ELF-1 (cell line): ENCODE results near the gene PICALM.
"Not testable (repeated sequence)": the region's sequence is repeated elsewhere in the genome, so short reads cannot be mapped to it uniquely, and the experiment has no call there.

ENCODE experiments used
- DNase-seq: peaks from one replicate; pipeline ENCODE4 v3.0.0-alpha.2; 2016; ENCODE audit warnings: low read depth, low spot score

The PICALM gene

GRCh38 chr11:85941380-85941973, 127.4 kb downstream of the PICALM start:
- DNase-seq = peak; percentile 47

- no peak for DNase-seq
Observed at GRCh38 chr11:85939099-85940015, 129.5 kb downstream of the PICALM start.

GRCh38 chr11:85937835-85938234, 131.0 kb downstream of the PICALM start:
- DNase-seq = no peak

GRCh38 chr11:85935751-85936150, 133.1 kb downstream of the PICALM start:
- no peak for DNase-seq

- DNase-seq = no peak
Observed at GRCh38 chr11:85934596-85935169, 134.2 kb downstream of the PICALM start.

GRCh38 chr11:85930879-85931366, 138.0 kb downstream of the PICALM start:
- DNase-seq = no peak

- DNase-seq = not testable (repeated sequence)
Observed at GRCh38 chr11:85926653-85927214, 142.2 kb downstream of the PICALM start.

- DNase-seq = peak; percentile 37
Observed at GRCh38 chr11:85923455-85923854, 145.4 kb downstream of the PICALM start.

- DNase-seq = no peak
Observed at GRCh38 chr11:85922367-85922766, 146.5 kb downstream of the PICALM start.

GRCh38 chr11:85918910-85919794, 149.7 kb downstream of the PICALM start:
- DNase-seq = no peak

- DNase-seq = no peak
Observed at GRCh38 chr11:85914425-85914824, 154.5 kb downstream of the PICALM start.

- no peak for DNase-seq
Observed at GRCh38 chr11:85913513-85913912, 155.4 kb downstream of the PICALM start.

- no peak for DNase-seq
Observed at GRCh38 chr11:85912414-85912813, 156.5 kb downstream of the PICALM start.
